Keratinocyte (primary cell): ENCODE measurements around the gene JADE2.

Source experiments
- EZH2 ChIP-seq: IDR thresholded peaks from one replicate; pipeline ENCODE4 v1.6.1; 2012; ENCODE audit warnings: inconsistent platforms, mild to moderate bottlenecking, low read length, moderate library complexity
- TF ChIP-seq, protein P1 (sequence below), 3 experiments: IDR thresholded peaks in 1 of 3; conservative IDR thresholded peaks in 1 of 3; optimal IDR thresholded peaks in 1 of 3; 2 replicates in 2 of 3; 3 replicates in 1 of 3; pipeline versions ENCODE3 to v1.5.1; 2011; ENCODE audit warnings: low read length in 3 of 3, mild to moderate bottlenecking in 3 of 3, moderate library complexity in 2 of 3, control low read depth in 1 of 3, inconsistent platforms in 1 of 3; ENCODE audit not compliant: insufficient read depth in 2 of 3; ENCODE audit errors: extremely low read depth in 1 of 3

DNA sequence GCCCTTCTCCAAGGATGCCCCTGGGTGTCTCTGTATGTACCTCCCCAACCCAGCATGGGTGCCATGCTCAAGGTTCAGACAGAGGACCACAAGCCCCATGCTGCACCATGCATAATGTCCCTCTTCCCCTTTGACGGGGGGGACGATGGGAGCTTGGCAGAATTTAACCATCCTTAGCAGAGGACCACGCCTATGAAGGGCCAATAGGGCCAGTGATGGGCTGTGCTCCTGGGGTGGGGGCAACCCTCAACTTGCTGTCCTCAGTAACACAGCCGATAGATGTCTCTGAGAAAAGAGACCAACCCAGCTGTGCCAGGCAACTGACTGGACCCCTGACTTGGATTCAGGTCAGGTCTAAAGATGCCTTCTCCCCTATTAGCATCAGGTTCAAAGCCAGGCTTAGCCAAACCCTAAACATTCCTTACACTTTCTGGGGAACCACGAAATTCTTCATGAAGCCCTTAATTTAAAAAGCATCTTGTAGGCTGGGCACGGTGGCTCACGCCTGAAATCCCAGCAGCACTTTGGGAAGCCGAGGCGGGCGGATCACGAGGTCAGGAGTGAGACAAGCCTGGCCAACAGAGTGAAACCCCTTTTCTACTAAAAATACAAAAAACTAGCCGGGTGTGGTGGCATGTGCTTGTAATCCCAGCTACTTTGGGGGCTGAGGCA, 20.7 kb upstream of the JADE2 start:
- TF ChIP-seq, protein P1, sequence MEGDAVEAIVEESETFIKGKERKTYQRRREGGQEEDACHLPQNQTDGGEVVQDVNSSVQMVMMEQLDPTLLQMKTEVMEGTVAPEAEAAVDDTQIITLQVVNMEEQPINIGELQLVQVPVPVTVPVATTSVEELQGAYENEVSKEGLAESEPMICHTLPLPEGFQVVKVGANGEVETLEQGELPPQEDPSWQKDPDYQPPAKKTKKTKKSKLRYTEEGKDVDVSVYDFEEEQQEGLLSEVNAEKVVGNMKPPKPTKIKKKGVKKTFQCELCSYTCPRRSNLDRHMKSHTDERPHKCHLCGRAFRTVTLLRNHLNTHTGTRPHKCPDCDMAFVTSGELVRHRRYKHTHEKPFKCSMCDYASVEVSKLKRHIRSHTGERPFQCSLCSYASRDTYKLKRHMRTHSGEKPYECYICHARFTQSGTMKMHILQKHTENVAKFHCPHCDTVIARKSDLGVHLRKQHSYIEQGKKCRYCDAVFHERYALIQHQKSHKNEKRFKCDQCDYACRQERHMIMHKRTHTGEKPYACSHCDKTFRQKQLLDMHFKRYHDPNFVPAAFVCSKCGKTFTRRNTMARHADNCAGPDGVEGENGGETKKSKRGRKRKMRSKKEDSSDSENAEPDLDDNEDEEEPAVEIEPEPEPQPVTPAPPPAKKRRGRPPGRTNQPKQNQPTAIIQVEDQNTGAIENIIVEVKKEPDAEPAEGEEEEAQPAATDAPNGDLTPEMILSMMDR (optimal IDR thresholded peaks at IDR 0.05 in 1 of 3, IDR thresholded peaks at IDR 0.05 in 1 of 3, conservative IDR thresholded peaks at IDR 0.05 in 1 of 3; ENCODE audit: extremely low read depth in 1 of 3, insufficient read depth in 2 of 3, low read length in 3 of 3): no peak
- TF ChIP-seq EZH2: no peak
